ENCODE results near the gene DCLRE1B. TPM values are rescaled to one million over a fixed set of nuclear protein-coding genes. Genes with fewer than 3 reads are reported as not detected.

The DCLRE1B gene
- total RNA-seq, 1 donor from 2014 or later, result 21.2 TPM

- Mint-ChIP-seq H3K4me1 (ENCODE audit: low read depth) (peaks cover 79% of the 10 kb centered on the region), H3K27ac (no peak overlapping the region), H3K4me3 (no peak overlapping the region), H3K9me3 (no peaks in the 10 kb centered on the region), H3K36me3 (ENCODE audit: low read depth) (peaks cover 28% of the 10 kb centered on the region), H3K27me3 (ENCODE audit: insufficient read depth) (no peaks in the 10 kb centered on the region)
- no peak for DNase-seq (ENCODE audit: low spot score)
- intact Hi-C loops (cut with micrococcal nuclease), result loop anchor here (5.0 to 10.0 kb wide), 3 partner anchors 650 to 1317 kb away; partner anchors contain the start of genes BCAS2, CAPZA1, RHOC and ST7L
Measured at GRCh38 chr1:113934511-113935055, 29.5 kb downstream of the DCLRE1B start.

- no peak overlapping the region for H3K4me3 Mint-ChIP-seq
- H3K36me3 Mint-ChIP-seq (ENCODE audit: low read depth), result peaks cover 27% of the 10 kb centered on the region
- intact Hi-C loops (cut with micrococcal nuclease), result loop anchor here (10.0 kb wide), 2 partner anchors 650 to 1230 kb away; partner anchors contain the start of genes BCAS2 and RHOC
- no peak overlapping the region for H3K27ac Mint-ChIP-seq
- no peaks in the 10 kb centered on the region for H3K9me3 Mint-ChIP-seq
- H3K27me3 Mint-ChIP-seq (ENCODE audit: insufficient read depth), result no peaks in the 10 kb centered on the region
- peaks cover 84% of the 10 kb centered on the region for H3K4me1 Mint-ChIP-seq (ENCODE audit: low read depth)
- DNase-seq (ENCODE audit: low spot score), result no peak
Measured at GRCh38 chr1:113935176-113935575, 30.1 kb downstream of the DCLRE1B start.

- Mint-ChIP-seq H3K27me3 (ENCODE audit: insufficient read depth) (no peaks in the 10 kb centered on the region), H3K4me3 (no peak overlapping the region), H3K36me3 (ENCODE audit: low read depth) (peaks cover 33% of the 10 kb centered on the region), H3K27ac (no peak overlapping the region), H3K9me3 (no peaks in the 10 kb centered on the region), H3K4me1 (ENCODE audit: low read depth) (peaks cover 84% of the 10 kb centered on the region)
- intact Hi-C loops (cut with micrococcal nuclease), result loop anchor here (10.0 kb wide), 2 partner anchors 649 to 1231 kb away; partner anchors contain the start of genes BCAS2 and RHOC
- no peak for DNase-seq (ENCODE audit: low spot score)
Measured at GRCh38 chr1:113935970-113936369, 30.8 kb downstream of the DCLRE1B start.

- Mint-ChIP-seq H3K4me1 (ENCODE audit: low read depth) (peaks cover 76% of the 10 kb centered on the region), H3K27me3 (ENCODE audit: insufficient read depth) (no peaks in the 10 kb centered on the region), H3K36me3 (ENCODE audit: low read depth) (peaks cover 39% of the 10 kb centered on the region), H3K9me3 (no peaks in the 10 kb centered on the region), H3K4me3 (peak overlapping the region; percentile 0), H3K27ac (peak overlapping the region; percentile 26)
- intact Hi-C loops (cut with micrococcal nuclease), result loop anchor here (10.0 kb wide), 2 partner anchors 648 to 1232 kb away; partner anchors contain the start of genes BCAS2 and RHOC
- DNase-seq (ENCODE audit: low spot score), result no peak
Measured at GRCh38 chr1:113937146-113937545, 32.0 kb downstream of the DCLRE1B start.

GRCh38 chr1:113938192-113938591 is 33.1 kb downstream of the DCLRE1B start:
- peaks cover 38% of the 10 kb centered on the region for H3K36me3 Mint-ChIP-seq (ENCODE audit: low read depth)
- intact Hi-C loops (cut with micrococcal nuclease), result loop anchor here (10.0 kb wide), 2 partner anchors 647 to 1233 kb away; partner anchors contain the start of genes BCAS2 and RHOC
- no peak overlapping the region for H3K27ac Mint-ChIP-seq
- H3K4me1 Mint-ChIP-seq (ENCODE audit: low read depth), result peaks cover 69% of the 10 kb centered on the region
- peaks cover 1% of the 10 kb centered on the region for H3K9me3 Mint-ChIP-seq
- no peaks in the 10 kb centered on the region for H3K27me3 Mint-ChIP-seq (ENCODE audit: insufficient read depth)
- no peak for DNase-seq (ENCODE audit: low spot score)
- H3K4me3 Mint-ChIP-seq, result no peak overlapping the region

GRCh38 chr1:113940365-113941244 is 35.5 kb downstream of the DCLRE1B start:
- Mint-ChIP-seq H3K36me3 (ENCODE audit: low read depth) (peaks cover 40% of the 10 kb centered on the region), H3K4me3 (peak overlapping the region; percentile 75), H3K27me3 (ENCODE audit: insufficient read depth) (no peaks in the 10 kb centered on the region), H3K27ac (peak overlapping the region; percentile 89), H3K9me3 (peaks cover 3% of the 10 kb centered on the region), H3K4me1 (ENCODE audit: low read depth) (peaks cover 67% of the 10 kb centered on the region)
- intact Hi-C loops (cut with micrococcal nuclease), result loop anchor here (1.0 kb wide), 1 partner anchor 9 kb away; no protein-coding TSS in a partner anchor
- DNase-seq (ENCODE audit: low spot score), result peak; percentile 34

GRCh38 chr1:113941245-113941559 is 36.1 kb downstream of the DCLRE1B start:
- H3K36me3 Mint-ChIP-seq (ENCODE audit: low read depth), result peaks cover 44% of the 10 kb centered on the region
- DNase-seq (ENCODE audit: low spot score), result no peak
- peak overlapping the region; percentile 89 for H3K27ac Mint-ChIP-seq
- H3K4me1 Mint-ChIP-seq (ENCODE audit: low read depth), result peaks cover 68% of the 10 kb centered on the region
- H3K27me3 Mint-ChIP-seq (ENCODE audit: insufficient read depth), result no peaks in the 10 kb centered on the region
- intact Hi-C loops (cut with micrococcal nuclease), result no loop called here
- H3K9me3 Mint-ChIP-seq, result peaks cover 3% of the 10 kb centered on the region
- no peak overlapping the region for H3K4me3 Mint-ChIP-seq

GRCh38 chr1:113942527-113942926 is 37.4 kb downstream of the DCLRE1B start:
- peaks cover 71% of the 10 kb centered on the region for H3K4me1 Mint-ChIP-seq (ENCODE audit: low read depth)
- no peak for DNase-seq (ENCODE audit: low spot score)
- no peaks in the 10 kb centered on the region for H3K27me3 Mint-ChIP-seq (ENCODE audit: insufficient read depth)
- H3K9me3 Mint-ChIP-seq, result peaks cover 3% of the 10 kb centered on the region
- intact Hi-C loops (cut with micrococcal nuclease), result loop anchor here (2.0 kb wide), 1 partner anchor 32 kb away; no protein-coding TSS in a partner anchor
- peaks cover 44% of the 10 kb centered on the region for H3K36me3 Mint-ChIP-seq (ENCODE audit: low read depth)
- no peak overlapping the region for H3K27ac Mint-ChIP-seq
- no peak overlapping the region for H3K4me3 Mint-ChIP-seq

- Mint-ChIP-seq H3K4me1 (ENCODE audit: low read depth) (peaks cover 71% of the 10 kb centered on the region), H3K27ac (no peak overlapping the region), H3K9me3 (peaks cover 3% of the 10 kb centered on the region), H3K36me3 (ENCODE audit: low read depth) (peaks cover 44% of the 10 kb centered on the region), H3K27me3 (ENCODE audit: insufficient read depth) (no peaks in the 10 kb centered on the region), H3K4me3 (no peak overlapping the region)
- intact Hi-C loops (cut with micrococcal nuclease), result loop anchor here (2.0 kb wide), 1 partner anchor 32 kb away; no protein-coding TSS in a partner anchor
- no peak for DNase-seq (ENCODE audit: low spot score)
Measured at GRCh38 chr1:113943028-113943811, 38.1 kb downstream of the DCLRE1B start.

GRCh38 chr1:113945329-113945728 is 40.2 kb downstream of the DCLRE1B start:
- Mint-ChIP-seq H3K36me3 (ENCODE audit: low read depth) (peaks cover 46% of the 10 kb centered on the region), H3K4me3 (no peak overlapping the region), H3K9me3 (peaks cover 3% of the 10 kb centered on the region), H3K27ac (no peak overlapping the region), H3K4me1 (ENCODE audit: low read depth) (peaks cover 64% of the 10 kb centered on the region), H3K27me3 (ENCODE audit: insufficient read depth) (no peaks in the 10 kb centered on the region)
- DNase-seq (ENCODE audit: low spot score), result no peak
- intact Hi-C loops (cut with micrococcal nuclease), result no loop called here

- Mint-ChIP-seq H3K4me1 (ENCODE audit: low read depth) (peaks cover 57% of the 10 kb centered on the region), H3K36me3 (ENCODE audit: low read depth) (peaks cover 39% of the 10 kb centered on the region), H3K4me3 (peak overlapping the region; percentile 24), H3K27me3 (ENCODE audit: insufficient read depth) (no peaks in the 10 kb centered on the region), H3K9me3 (peaks cover 3% of the 10 kb centered on the region), H3K27ac (no peak overlapping the region)
- DNase-seq (ENCODE audit: low spot score), result no peak
- intact Hi-C loops (cut with micrococcal nuclease), result loop anchor here (2.0 kb wide), 1 partner anchor 17 kb away; no protein-coding TSS in a partner anchor
Measured at GRCh38 chr1:113946112-113946511, 41.0 kb downstream of the DCLRE1B start.

- Mint-ChIP-seq H3K4me3 (peak overlapping the region; percentile 53), H3K4me1 (ENCODE audit: low read depth) (peaks cover 55% of the 10 kb centered on the region), H3K27me3 (ENCODE audit: insufficient read depth) (no peaks in the 10 kb centered on the region), H3K27ac (peak overlapping the region; percentile 41), H3K9me3 (peaks cover 3% of the 10 kb centered on the region), H3K36me3 (ENCODE audit: low read depth) (peaks cover 39% of the 10 kb centered on the region)
- DNase-seq (ENCODE audit: low spot score), result no peak
- intact Hi-C loops (cut with micrococcal nuclease), result loop anchor here (1.0 to 2.0 kb wide), 2 partner anchors 8 to 16 kb away; no protein-coding TSS in a partner anchor
Measured at GRCh38 chr1:113946678-113947387, 41.7 kb downstream of the DCLRE1B start.
